ENCODE data around the gene CDH24. TPM values are rescaled to one million over a fixed set of nuclear protein-coding genes. Genes with fewer than 3 reads are reported as not detected.
A peak's percentile ranks its signal among the peaks of the same experiment; 100 is the strongest.

CDH24 gene
- total and polyA plus RNA-seq, 2 of the 13 experiments (the other 11 are each of a cell fraction or from before 2014, with no cell fraction given): 0.69 to 0.99 TPM

DNA sequence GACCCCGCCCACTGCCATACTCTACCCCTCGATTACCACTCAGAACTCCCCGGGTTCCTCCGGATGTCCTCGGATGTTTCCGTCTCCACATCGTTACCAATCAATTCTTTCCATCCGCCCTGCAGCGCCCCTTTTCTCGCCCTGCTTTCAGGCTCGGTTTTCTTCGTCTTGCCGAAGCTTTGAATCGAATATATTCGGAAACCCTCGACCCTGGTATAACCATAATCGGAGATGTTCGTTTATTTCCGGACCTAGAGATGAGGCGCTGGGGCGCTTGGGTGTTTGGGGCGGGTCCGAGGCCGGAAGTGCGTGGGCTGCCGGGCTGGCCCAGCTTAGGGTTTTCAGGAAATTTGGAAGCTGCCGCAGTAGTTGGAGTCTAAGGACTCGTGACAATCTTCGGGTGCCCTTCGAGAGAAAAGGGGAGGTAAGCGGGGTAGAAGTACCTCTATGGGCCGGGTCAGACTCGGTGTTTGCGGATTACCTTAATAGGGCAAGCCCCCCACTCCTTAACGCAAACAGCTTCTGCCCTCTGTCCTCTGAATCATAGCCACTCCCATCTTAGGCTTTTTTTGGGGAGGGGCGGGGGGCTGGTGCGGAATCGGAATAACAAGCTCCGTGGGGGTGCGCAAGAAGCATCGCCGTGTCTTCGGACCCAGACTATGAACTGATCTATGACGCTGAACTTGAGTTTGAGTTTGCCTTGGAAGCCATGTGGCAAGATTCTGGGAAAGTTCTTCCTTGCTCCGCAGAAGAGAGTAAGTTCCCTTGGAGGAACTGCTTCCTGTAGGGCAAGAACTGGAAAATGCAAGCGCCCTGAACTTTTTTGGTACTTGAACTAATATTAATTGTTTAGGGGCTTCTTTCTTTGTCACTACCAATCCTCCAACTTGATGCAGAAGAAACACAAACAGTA lies 38.1 kb upstream of the CDH24 start, which contains the start of gene C14orf119 (continued):
- TF ChIP-seq ATF1 (CRISPR knock-in tag; IDR thresholded peaks at IDR 0.05) (peak; percentile 88), ZNF660 (CRISPR knock-in tag; IDR thresholded peaks at IDR 0.05; ENCODE audit: borderline replicate concordance, low read depth) (no peak), HOXA9 (CRISPR knock-in tag; IDR thresholded peaks at IDR 0.05; ENCODE audit: borderline replicate concordance) (no peak), RAD21 (CRISPR knock-in tag; IDR thresholded peaks at IDR 0.05) (peak; percentile 42; the same call in 1 of the 2 replicates), POLR2AphosphoS5 (IDR thresholded peaks at IDR 0.05; ENCODE audit: low read depth, low read length) (peak; percentile 93), NR3C1 (CRISPR knock-in tag; IDR thresholded peaks at IDR 0.05) (no peak), MXI1 (IDR thresholded peaks at IDR 0.05; ENCODE audit: borderline replicate concordance, low read depth, low read length) (peak; percentile 39; the same call in 1 of the 3 replicates), PAX8 (CRISPR knock-in tag; IDR thresholded peaks at IDR 0.05; ENCODE audit: borderline replicate concordance) (no peak)
- TF ChIP-seq, protein P1, sequence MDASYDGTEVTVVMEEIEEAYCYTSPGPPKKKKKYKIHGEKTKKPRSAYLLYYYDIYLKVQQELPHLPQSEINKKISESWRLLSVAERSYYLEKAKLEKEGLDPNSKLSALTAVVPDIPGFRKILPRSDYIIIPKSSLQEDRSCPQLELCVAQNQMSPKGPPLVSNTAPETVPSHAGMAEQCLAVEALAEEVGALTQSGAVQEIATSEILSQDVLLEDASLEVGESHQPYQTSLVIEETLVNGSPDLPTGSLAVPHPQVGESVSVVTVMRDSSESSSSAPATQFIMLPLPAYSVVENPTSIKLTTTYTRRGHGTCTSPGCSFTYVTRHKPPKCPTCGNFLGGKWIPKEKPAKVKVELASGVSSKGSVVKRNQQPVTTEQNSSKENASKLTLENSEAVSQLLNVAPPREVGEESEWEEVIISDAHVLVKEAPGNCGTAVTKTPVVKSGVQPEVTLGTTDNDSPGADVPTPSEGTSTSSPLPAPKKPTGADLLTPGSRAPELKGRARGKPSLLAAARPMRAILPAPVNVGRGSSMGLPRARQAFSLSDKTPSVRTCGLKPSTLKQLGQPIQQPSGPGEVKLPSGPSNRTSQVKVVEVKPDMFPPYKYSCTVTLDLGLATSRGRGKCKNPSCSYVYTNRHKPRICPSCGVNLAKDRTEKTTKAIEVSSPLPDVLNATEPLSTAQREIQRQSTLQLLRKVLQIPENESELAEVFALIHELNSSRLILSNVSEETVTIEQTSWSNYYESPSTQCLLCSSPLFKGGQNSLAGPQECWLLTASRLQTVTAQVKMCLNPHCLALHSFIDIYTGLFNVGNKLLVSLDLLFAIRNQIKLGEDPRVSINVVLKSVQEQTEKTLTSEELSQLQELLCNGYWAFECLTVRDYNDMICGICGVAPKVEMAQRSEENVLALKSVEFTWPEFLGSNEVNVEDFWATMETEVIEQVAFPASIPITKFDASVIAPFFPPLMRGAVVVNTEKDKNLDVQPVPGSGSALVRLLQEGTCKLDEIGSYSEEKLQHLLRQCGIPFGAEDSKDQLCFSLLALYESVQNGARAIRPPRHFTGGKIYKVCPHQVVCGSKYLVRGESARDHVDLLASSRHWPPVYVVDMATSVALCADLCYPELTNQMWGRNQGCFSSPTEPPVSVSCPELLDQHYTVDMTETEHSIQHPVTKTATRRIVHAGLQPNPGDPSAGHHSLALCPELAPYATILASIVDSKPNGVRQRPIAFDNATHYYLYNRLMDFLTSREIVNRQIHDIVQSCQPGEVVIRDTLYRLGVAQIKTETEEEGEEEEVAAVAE (CRISPR knock-in tag; IDR thresholded peaks at IDR 0.05; ENCODE audit: borderline replicate concordance): peak; percentile 56; the same call in 1 of the 2 replicates
- TF ChIP-seq, protein P2, sequence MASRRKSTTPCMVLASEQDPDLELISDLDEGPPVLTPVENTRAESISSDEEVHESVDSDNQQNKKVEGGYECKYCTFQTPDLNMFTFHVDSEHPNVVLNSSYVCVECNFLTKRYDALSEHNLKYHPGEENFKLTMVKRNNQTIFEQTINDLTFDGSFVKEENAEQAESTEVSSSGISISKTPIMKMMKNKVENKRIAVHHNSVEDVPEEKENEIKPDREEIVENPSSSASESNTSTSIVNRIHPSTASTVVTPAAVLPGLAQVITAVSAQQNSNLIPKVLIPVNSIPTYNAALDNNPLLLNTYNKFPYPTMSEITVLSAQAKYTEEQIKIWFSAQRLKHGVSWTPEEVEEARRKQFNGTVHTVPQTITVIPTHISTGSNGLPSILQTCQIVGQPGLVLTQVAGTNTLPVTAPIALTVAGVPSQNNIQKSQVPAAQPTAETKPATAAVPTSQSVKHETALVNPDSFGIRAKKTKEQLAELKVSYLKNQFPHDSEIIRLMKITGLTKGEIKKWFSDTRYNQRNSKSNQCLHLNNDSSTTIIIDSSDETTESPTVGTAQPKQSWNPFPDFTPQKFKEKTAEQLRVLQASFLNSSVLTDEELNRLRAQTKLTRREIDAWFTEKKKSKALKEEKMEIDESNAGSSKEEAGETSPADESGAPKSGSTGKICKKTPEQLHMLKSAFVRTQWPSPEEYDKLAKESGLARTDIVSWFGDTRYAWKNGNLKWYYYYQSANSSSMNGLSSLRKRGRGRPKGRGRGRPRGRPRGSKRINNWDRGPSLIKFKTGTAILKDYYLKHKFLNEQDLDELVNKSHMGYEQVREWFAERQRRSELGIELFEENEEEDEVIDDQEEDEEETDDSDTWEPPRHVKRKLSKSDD (CRISPR knock-in tag; IDR thresholded peaks at IDR 0.05; ENCODE audit: low read depth): peak; percentile 26; the same call in 1 of the 2 replicates
- TF ChIP-seq, protein P3, sequence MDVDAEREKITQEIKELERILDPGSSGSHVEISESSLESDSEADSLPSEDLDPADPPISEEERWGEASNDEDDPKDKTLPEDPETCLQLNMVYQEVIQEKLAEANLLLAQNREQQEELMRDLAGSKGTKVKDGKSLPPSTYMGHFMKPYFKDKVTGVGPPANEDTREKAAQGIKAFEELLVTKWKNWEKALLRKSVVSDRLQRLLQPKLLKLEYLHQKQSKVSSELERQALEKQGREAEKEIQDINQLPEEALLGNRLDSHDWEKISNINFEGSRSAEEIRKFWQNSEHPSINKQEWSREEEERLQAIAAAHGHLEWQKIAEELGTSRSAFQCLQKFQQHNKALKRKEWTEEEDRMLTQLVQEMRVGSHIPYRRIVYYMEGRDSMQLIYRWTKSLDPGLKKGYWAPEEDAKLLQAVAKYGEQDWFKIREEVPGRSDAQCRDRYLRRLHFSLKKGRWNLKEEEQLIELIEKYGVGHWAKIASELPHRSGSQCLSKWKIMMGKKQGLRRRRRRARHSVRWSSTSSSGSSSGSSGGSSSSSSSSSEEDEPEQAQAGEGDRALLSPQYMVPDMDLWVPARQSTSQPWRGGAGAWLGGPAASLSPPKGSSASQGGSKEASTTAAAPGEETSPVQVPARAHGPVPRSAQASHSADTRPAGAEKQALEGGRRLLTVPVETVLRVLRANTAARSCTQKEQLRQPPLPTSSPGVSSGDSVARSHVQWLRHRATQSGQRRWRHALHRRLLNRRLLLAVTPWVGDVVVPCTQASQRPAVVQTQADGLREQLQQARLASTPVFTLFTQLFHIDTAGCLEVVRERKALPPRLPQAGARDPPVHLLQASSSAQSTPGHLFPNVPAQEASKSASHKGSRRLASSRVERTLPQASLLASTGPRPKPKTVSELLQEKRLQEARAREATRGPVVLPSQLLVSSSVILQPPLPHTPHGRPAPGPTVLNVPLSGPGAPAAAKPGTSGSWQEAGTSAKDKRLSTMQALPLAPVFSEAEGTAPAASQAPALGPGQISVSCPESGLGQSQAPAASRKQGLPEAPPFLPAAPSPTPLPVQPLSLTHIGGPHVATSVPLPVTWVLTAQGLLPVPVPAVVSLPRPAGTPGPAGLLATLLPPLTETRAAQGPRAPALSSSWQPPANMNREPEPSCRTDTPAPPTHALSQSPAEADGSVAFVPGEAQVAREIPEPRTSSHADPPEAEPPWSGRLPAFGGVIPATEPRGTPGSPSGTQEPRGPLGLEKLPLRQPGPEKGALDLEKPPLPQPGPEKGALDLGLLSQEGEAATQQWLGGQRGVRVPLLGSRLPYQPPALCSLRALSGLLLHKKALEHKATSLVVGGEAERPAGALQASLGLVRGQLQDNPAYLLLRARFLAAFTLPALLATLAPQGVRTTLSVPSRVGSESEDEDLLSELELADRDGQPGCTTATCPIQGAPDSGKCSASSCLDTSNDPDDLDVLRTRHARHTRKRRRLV (CRISPR knock-in tag; IDR thresholded peaks at IDR 0.05): peak; percentile 82; the same call in 1 of the 2 replicates
